ENCODE results near the gene COG2. TPM values are rescaled to one million over a fixed set of nuclear protein-coding genes. Genes with fewer than 3 reads are reported as not detected.
A peak's percentile ranks its signal among the peaks of the same experiment; 100 is the strongest.

COG2 gene
- total and polyA plus RNA-seq, 2 of the 13 experiments (the other 11 are each of a cell fraction or from before 2014, with no cell fraction given): 16.8 to 36.3 TPM

DNA sequence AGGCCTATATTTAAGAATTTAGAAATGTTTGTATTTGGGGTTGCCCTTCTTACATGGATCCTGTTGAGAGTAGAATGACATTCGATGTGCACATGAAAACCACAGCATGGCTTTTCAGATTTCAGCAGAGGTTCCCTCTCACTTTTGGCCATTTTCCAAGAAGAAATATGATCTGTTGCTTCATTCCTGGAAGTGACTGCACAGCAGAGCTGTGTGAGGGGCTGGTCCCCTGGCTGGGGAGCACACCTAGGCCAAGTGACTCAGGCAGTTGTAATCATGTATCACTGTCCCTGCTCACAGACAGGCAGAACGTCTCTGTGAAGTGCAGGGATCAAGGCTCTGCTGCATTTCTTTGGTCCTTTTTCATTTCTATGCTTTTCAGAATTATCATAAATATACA, 39.3 kb downstream of the COG2 start (continued):
- TF ChIP-seq ZFP37 (CRISPR knock-in tag; IDR thresholded peaks at IDR 0.05; ENCODE audit: borderline replicate concordance) (no peak), RXRA (CRISPR knock-in tag; IDR thresholded peaks at IDR 0.05) (no peak; the same call in 1 of the 2 replicates), CEBPB (IDR thresholded peaks at IDR 0.05; ENCODE audit: borderline replicate concordance, low read depth, low read length) (peak; percentile 25; the same call in 1 of the 2 replicates), KAT8 (CRISPR knock-in tag; IDR thresholded peaks at IDR 0.05) (no peak), ZNF232 (CRISPR knock-in tag; IDR thresholded peaks at IDR 0.05; ENCODE audit: borderline replicate concordance) (no peak), HMGA1 (CRISPR knock-in tag; conservative IDR thresholded peaks at IDR 0.05) (no peak), CEBPG (CRISPR knock-in tag; IDR thresholded peaks at IDR 0.05) (peak; percentile 63; the same call in 1 of the 2 replicates), MED1 (CRISPR knock-in tag; IDR thresholded peaks at IDR 0.05) (peak; percentile 53), NFIC (IDR thresholded peaks at IDR 0.05; ENCODE audit: low read length) (peak; percentile 62; the same call in 1 of the 2 replicates)
- TF ChIP-seq, protein P1, sequence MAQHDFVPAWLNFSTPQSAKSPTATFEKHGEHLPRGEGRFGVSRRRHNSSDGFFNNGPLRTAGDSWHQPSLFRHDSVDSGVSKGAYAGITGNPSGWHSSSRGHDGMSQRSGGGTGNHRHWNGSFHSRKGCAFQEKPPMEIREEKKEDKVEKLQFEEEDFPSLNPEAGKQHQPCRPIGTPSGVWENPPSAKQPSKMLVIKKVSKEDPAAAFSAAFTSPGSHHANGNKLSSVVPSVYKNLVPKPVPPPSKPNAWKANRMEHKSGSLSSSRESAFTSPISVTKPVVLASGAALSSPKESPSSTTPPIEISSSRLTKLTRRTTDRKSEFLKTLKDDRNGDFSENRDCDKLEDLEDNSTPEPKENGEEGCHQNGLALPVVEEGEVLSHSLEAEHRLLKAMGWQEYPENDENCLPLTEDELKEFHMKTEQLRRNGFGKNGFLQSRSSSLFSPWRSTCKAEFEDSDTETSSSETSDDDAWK (CRISPR knock-in tag; IDR thresholded peaks at IDR 0.05): no peak
- TF ChIP-seq, protein P2, sequence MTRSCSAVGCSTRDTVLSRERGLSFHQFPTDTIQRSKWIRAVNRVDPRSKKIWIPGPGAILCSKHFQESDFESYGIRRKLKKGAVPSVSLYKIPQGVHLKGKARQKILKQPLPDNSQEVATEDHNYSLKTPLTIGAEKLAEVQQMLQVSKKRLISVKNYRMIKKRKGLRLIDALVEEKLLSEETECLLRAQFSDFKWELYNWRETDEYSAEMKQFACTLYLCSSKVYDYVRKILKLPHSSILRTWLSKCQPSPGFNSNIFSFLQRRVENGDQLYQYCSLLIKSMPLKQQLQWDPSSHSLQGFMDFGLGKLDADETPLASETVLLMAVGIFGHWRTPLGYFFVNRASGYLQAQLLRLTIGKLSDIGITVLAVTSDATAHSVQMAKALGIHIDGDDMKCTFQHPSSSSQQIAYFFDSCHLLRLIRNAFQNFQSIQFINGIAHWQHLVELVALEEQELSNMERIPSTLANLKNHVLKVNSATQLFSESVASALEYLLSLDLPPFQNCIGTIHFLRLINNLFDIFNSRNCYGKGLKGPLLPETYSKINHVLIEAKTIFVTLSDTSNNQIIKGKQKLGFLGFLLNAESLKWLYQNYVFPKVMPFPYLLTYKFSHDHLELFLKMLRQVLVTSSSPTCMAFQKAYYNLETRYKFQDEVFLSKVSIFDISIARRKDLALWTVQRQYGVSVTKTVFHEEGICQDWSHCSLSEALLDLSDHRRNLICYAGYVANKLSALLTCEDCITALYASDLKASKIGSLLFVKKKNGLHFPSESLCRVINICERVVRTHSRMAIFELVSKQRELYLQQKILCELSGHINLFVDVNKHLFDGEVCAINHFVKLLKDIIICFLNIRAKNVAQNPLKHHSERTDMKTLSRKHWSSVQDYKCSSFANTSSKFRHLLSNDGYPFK (CRISPR knock-in tag; IDR thresholded peaks at IDR 0.05; ENCODE audit: borderline replicate concordance): no peak
- TF ChIP-seq, protein P3, sequence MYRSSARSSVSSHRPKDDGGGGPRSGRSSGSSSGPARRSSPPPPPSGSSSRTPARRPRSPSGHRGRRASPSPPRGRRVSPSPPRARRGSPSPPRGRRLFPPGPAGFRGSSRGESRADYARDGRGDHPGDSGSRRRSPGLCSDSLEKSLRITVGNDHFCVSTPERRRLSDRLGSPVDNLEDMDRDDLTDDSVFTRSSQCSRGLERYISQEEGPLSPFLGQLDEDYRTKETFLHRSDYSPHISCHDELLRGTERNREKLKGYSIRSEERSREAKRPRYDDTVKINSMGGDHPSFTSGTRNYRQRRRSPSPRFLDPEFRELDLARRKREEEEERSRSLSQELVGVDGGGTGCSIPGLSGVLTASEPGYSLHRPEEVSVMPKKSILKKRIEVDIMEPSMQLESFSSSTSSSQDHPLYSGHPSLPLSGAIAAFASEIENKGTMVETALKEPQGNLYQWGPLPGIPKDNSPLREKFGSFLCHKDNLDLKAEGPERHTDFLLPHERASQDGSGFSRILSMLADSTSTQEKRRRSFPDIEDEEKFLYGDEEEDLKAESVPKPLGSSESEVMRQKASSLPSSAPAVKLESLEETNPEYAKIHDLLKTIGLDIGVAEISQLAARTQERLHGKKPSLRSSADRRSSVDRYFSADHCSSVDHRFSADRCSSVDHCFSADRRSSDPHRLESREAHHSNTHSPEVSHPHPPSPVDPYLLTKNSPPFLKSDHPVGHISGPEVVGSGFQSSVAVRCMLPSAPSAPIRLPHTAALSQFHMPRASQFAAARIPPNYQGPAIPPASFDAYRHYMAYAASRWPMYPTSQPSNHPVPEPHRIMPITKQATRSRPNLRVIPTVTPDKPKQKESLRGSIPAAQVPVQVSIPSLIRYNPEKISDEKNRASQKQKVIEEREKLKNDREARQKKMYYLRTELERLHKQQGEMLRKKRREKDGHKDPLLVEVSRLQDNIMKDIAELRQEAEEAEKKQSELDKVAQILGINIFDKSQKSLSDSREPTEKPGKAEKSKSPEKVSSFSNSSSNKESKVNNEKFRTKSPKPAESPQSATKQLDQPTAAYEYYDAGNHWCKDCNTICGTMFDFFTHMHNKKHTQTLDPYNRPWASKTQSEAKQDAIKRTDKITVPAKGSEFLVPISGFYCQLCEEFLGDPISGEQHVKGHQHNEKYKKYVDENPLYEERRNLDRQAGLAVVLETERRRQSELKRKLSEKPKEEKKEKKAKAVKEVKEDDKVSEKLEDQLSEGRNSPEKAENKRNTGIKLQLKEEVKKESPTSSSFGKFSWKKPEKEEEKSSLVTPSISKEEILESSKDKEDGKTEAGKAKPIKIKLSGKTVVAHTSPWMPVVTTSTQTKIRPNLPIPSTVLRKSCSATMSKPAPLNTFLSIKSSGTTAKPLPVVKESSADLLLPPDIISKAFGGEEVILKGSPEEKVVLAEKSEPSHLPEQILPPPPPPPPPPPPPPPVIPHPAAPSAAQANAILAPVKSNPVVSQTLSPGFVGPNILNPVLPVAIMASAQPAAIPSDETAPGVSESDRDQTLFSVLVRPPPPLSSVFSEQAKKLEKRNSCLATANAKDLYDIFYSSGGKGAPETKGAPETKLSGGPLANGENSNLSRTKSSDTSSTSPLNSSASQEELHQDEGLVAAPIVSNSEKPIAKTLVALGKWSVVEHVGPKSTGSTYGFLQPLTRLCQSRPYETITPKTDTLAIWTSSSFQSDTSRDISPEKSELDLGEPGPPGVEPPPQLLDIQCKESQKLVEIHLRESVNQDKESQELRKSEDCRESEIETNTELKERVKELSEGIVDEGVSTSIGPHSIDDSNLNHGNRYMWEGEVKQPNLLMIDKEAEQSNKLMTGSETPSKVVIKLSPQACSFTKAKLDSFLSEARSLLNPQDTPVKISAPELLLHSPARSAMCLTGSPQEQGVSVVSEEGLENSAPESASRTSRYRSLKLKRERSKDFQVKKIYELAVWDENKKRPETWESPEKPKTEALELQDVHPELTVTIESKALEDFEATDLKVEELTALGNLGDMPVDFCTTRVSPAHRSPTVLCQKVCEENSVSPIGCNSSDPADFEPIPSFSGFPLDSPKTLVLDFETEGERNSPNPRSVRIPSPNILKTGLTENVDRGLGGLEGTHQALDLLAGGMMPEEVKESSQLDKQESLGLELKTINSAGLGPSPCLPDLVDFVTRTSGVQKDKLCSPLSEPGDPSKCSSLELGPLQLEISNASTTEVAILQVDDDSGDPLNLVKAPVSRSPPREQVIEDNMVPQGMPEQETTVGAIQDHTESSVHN (CRISPR knock-in tag; IDR thresholded peaks at IDR 0.05): no peak
- TF ChIP-seq, protein P4, sequence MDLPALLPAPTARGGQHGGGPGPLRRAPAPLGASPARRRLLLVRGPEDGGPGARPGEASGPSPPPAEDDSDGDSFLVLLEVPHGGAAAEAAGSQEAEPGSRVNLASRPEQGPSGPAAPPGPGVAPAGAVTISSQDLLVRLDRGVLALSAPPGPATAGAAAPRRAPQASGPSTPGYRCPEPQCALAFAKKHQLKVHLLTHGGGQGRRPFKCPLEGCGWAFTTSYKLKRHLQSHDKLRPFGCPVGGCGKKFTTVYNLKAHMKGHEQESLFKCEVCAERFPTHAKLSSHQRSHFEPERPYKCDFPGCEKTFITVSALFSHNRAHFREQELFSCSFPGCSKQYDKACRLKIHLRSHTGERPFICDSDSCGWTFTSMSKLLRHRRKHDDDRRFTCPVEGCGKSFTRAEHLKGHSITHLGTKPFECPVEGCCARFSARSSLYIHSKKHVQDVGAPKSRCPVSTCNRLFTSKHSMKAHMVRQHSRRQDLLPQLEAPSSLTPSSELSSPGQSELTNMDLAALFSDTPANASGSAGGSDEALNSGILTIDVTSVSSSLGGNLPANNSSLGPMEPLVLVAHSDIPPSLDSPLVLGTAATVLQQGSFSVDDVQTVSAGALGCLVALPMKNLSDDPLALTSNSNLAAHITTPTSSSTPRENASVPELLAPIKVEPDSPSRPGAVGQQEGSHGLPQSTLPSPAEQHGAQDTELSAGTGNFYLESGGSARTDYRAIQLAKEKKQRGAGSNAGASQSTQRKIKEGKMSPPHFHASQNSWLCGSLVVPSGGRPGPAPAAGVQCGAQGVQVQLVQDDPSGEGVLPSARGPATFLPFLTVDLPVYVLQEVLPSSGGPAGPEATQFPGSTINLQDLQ (CRISPR knock-in tag; IDR thresholded peaks at IDR 0.05): no peak
- TF ChIP-seq, protein P5, sequence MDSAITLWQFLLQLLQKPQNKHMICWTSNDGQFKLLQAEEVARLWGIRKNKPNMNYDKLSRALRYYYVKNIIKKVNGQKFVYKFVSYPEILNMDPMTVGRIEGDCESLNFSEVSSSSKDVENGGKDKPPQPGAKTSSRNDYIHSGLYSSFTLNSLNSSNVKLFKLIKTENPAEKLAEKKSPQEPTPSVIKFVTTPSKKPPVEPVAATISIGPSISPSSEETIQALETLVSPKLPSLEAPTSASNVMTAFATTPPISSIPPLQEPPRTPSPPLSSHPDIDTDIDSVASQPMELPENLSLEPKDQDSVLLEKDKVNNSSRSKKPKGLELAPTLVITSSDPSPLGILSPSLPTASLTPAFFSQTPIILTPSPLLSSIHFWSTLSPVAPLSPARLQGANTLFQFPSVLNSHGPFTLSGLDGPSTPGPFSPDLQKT (CRISPR knock-in tag; IDR thresholded peaks at IDR 0.05; ENCODE audit: borderline replicate concordance): no peak
